Naive thymus-derived CD8-positive, alpha-beta T cell (primary cell): ENCODE measurements around the gene LRRC25. TPM values are rescaled to one million over a fixed set of nuclear protein-coding genes. Genes with fewer than 3 reads are reported as not detected.
A peak's percentile ranks its signal among the peaks of the same experiment; 100 is the strongest.

Source experiments
- ATAC-seq, 2 donors: fragments of 150-1000 bp; cut with Tn5 transposase in 1 of 2; sonication (Bioruptor Pico), chemical (Tn5 transposase) in 1 of 2; 1 replicate in 1 of 2; 2 replicates in 1 of 2; pipeline ENCODE4 v1.10.0; 2021; ENCODE audit warnings: mild to moderate bottlenecking in 2 of 2, moderate library complexity in 2 of 2
- POLR2A ChIA-PET: fragments of 350-600 bp; sonication (Branson Sonifier 250); formaldehyde crosslinking; loops from one replicate; lab custom pipeline; 2021; ENCODE audit warnings: antibody characterized with exemption; lab: Charles Lee
- DNase-seq, 10 donors: peaks; one replicate each; pipeline versions ENCODE4 v3.0.0 to v3.0.0-alpha.2; 2020 to 2022
- H3K27ac Mint-ChIP-seq, 10 donors: one replicate each; pipeline ENCODE4 v1.8.0; 2020 to 2022; ENCODE audit warnings: mild to moderate bottlenecking in 10 of 10, mixed read lengths in 10 of 10, moderate library complexity in 4 of 10, inconsistent platforms in 1 of 10
- H3K27me3 Mint-ChIP-seq, 5 donors: one replicate each; pipeline ENCODE4 v1.8.0; 2021 to 2022; ENCODE audit warnings: mixed read lengths in 5 of 5
- H3K36me3 Mint-ChIP-seq, 3 donors: one replicate each; pipeline ENCODE4 v1.8.0; 2020 to 2022; ENCODE audit warnings: mixed read lengths in 3 of 3, mild to moderate bottlenecking in 2 of 3, inconsistent platforms in 1 of 3
- H3K4me1 Mint-ChIP-seq, 4 donors: one replicate each; pipeline ENCODE4 v1.8.0; 2021 to 2022; ENCODE audit warnings: mixed read lengths in 4 of 4
- H3K4me3 Mint-ChIP-seq, 10 donors: one replicate each; pipeline ENCODE4 v1.8.0; 2020 to 2022; ENCODE audit warnings: mild to moderate bottlenecking in 10 of 10, mixed read lengths in 10 of 10, moderate library complexity in 6 of 10, inconsistent platforms in 1 of 10
- H3K9me3 Mint-ChIP-seq, 9 donors: one replicate each; pipeline ENCODE4 v1.8.0; 2020 to 2022; ENCODE audit warnings: mixed read lengths in 9 of 9, mild to moderate bottlenecking in 3 of 9, inconsistent platforms in 1 of 9, moderate library complexity in 1 of 9
- polyA plus RNA-seq, 3 donors: library from polyadenylated mRNA; unstranded; fragments of 300-500 nt; fragmentation: Illumina TruSeq; gene quantifications; one replicate each; pipeline ENCODE4 v1.2.3, GENCODE V29; 2021
- total RNA-seq, 8 experiments: library from RNA in 2 of 8; stranded (reverse) in 2 of 8; gene quantifications; one replicate each; pipeline ENCODE4 v1.2.3 and lab custom pipeline; 2021 to 2026

The LRRC25 gene
- total and polyA plus RNA-seq, 5 experiments from 2014 or later = 0.13 to 0.39 (median 0.21) TPM; not detected in 1

DNA sequence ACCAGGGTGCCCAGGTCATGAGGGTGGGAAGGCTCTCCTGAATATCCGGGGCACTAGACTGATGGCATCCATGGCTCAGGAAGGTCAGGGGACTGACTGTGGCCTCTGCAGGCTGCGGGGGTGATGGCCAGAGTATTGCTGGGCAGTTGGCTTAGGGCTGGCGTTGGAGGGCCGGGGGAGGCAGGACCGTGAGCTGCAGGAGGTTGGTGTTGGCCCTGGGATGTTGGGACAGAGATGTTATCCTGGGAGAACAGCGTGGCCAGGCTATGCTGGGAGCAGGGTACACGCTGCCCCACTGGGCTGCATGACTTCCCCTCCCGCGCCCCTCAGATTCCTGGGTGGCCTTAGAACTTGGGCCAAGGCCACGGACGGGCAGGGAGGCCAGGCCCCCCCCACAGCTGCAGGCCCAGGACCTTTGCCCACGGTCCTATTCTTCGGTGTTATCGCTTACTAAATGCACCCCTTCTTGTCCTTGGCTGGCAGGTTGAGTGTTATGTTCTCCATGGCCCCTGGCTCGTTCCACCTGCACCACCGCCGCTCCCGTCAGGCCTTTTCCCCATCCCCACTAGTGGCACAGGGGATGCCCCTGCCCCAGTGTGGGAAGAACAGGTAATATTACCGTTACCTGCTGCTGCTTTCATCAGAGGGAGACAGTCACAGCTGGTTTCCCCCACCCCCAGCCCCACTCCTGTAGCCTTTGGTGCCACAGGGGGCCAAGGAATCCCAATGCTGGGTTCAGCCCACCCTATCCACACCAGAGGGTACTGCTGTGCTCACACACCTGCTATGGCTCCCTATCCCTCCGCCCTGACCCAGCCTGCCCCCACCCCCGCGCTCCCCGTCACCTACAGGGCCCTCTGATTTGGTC is 43.7 kb upstream of the LRRC25 start:
- ATAC-seq (no peak), DNase-seq (no peak)
- H3K4me1 Mint-ChIP-seq = peaks cover 12 to 43% (median 36%) of the 10 kb centered on the region in 4 donors
- peak overlapping the region in 2 of 10 donors; percentile 37 to 51 for H3K4me3 Mint-ChIP-seq
- peaks cover 0 to 18% (median 0%) of the 10 kb centered on the region in 3 donors for H3K36me3 Mint-ChIP-seq
- no peaks in the 10 kb centered on the region for H3K27me3 Mint-ChIP-seq
- POLR2A ChIA-PET = interaction anchor here (0.6 to 1.4 kb wide), 2 partner anchors 22 to 613 kb away, joined by 3 to 5 read pairs; partner anchors contain the start of gene SSBP4
- peak overlapping the region in 9 of 10 donors; percentile 17 to 82 (median 65) for H3K27ac Mint-ChIP-seq
- peaks cover 0 to 2% (median 0%) of the 10 kb centered on the region in 9 donors for H3K9me3 Mint-ChIP-seq

GRCh38 chr19:18440415-18440877 is 43.0 kb upstream of the LRRC25 start:
- Mint-ChIP-seq H3K4me1 (peaks cover 12 to 49% (median 40%) of the 10 kb centered on the region in 4 donors), H3K27me3 (no peaks in the 10 kb centered on the region), H3K4me3 (peak overlapping the region in 1 of 10 donors; percentile 38), H3K9me3 (peaks cover 0 to 2% (median 0%) of the 10 kb centered on the region in 9 donors), H3K27ac (peak overlapping the region in 8 of 10 donors; percentile 7 to 82 (median 36)), H3K36me3 (peaks cover 0 to 15% (median 0%) of the 10 kb centered on the region in 3 donors)
- POLR2A ChIA-PET = interaction anchor here (0.6 to 1.4 kb wide), 2 partner anchors 21 to 613 kb away, joined by 3 to 5 read pairs; partner anchors contain the start of gene SSBP4
- DNase-seq (no peak), ATAC-seq (no peak)

GRCh38 chr19:18439910-18440237 is 42.5 kb upstream of the LRRC25 start:
- ATAC-seq = no peak
- Mint-ChIP-seq H3K27me3 (no peaks in the 10 kb centered on the region), H3K9me3 (peaks cover 0 to 2% (median 0%) of the 10 kb centered on the region in 9 donors), H3K36me3 (peaks cover 0 to 12% (median 0%) of the 10 kb centered on the region in 3 donors), H3K27ac (peak overlapping the region in 6 of 10 donors; percentile 54 to 69 (median 60)), H3K4me3 (peak overlapping the region in 3 of 10 donors; percentile 10 to 74 (median 43)), H3K4me1 (peaks cover 12 to 49% (median 41%) of the 10 kb centered on the region in 4 donors)
- POLR2A ChIA-PET = interaction anchor here (1.7 kb wide), 1 partner anchor 21 kb away, joined by 7 read pairs; the partner anchor contains the start of gene SSBP4
- no peak for DNase-seq

GRCh38 chr19:18439025-18439909 is 41.8 kb upstream of the LRRC25 start:
- Mint-ChIP-seq H3K4me1 (peaks cover 12 to 55% (median 45%) of the 10 kb centered on the region in 4 donors), H3K36me3 (peaks cover 0 to 8% (median 0%) of the 10 kb centered on the region in 3 donors), H3K4me3 (peak overlapping the region in 9 of 10 donors; percentile 8 to 76 (median 50))

GRCh38 chr19:18438331-18439024 is 41.1 kb upstream of the LRRC25 start:
- POLR2A ChIA-PET = interaction anchor here (0.6 to 1.7 kb wide), 7 partner anchors 13 to 261 kb away, joined by 3 to 7 read pairs (median 4); partner anchors contain the start of genes REX1BD and SSBP4
- peaks cover 0 to 2% (median 0%) of the 10 kb centered on the region in 9 donors for H3K9me3 Mint-ChIP-seq
- H3K27ac Mint-ChIP-seq = peak overlapping the region in 6 of 10 donors; percentile 10 to 74 (median 45)
- H3K36me3 Mint-ChIP-seq = peaks cover 0 to 4% (median 0%) of the 10 kb centered on the region in 3 donors
- H3K4me3 Mint-ChIP-seq = peak overlapping the region in 7 of 10 donors; percentile 29 to 74 (median 51)
- no peak for DNase-seq
- no peak for ATAC-seq
- H3K27me3 Mint-ChIP-seq = no peaks in the 10 kb centered on the region
- H3K4me1 Mint-ChIP-seq = peaks cover 15 to 59% (median 46%) of the 10 kb centered on the region in 4 donors

More at GRCh38 chr19:18439025-18439909, 41.8 kb upstream of the LRRC25 start:
- DNase-seq (no peak), ATAC-seq (no peak)
- Mint-ChIP-seq H3K9me3 (peaks cover 0 to 2% (median 0%) of the 10 kb centered on the region in 9 donors), H3K27ac (peak overlapping the region in 9 of 10 donors; percentile 8 to 72 (median 50)), H3K27me3 (no peaks in the 10 kb centered on the region)
- POLR2A ChIA-PET = interaction anchor here (0.6 to 1.7 kb wide), 7 partner anchors 12 to 261 kb away, joined by 3 to 7 read pairs (median 4); partner anchors contain the start of genes REX1BD and SSBP4

DNA sequence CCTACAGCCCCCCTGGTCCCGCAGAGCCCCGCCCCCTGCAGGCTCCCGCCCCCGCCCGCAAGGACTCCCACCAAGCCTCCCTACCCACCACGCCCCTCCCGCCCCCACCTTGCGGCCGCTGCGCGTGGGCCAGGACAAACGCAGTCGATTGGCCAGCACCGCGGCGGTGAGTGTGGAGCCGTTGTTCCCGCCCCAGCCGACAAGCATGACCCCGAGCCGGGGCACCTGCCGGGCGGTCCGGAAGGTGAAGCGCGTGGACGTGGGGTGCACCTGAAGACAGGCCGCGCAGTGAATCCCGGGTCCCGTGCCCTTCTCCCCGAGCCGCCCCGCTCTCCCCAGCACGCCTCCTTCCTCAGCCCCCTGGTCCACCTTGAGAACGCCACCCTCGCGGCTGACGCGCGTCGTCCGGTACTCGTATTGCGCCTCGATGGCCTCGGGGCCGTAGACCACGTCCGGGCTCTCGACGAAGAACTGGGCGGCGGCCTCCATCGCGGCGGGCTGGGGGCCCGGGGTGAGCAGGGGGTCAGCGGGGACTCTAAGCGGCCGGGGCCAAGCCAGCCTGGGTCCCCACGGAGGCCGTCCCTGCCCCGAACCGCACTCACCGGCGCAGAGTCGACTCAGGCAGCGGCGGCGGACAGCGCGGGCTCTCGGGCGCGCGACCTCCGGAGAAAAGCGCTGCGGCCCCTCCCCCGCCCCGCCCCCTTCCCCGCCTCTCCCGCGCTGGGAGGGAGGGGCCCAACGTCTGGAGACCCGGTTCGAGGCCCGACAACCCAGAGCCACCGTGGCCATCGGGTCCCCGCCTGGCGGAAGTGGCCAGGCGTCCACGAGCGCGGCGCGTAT is 40.3 kb upstream of the LRRC25 start, which contains the start of gene ISYNA1:
Gene ISYNA1 (minus strand): TSS at position 643 of the 840 bp plus-strand sequence. CDS start 154 bp downstream, at position 489.
- peaks cover 16 to 58% (median 43%) of the 10 kb centered on the region in 4 donors for H3K4me1 Mint-ChIP-seq
- peaks cover 0 to 2% (median 0%) of the 10 kb centered on the region in 9 donors for H3K9me3 Mint-ChIP-seq
- ATAC-seq = peak; percentile 32 to 37
- DNase-seq = peak; percentile 34 to 87 (median 56)
- H3K27me3 Mint-ChIP-seq = no peaks in the 10 kb centered on the region
- peaks cover 0 to under 1% (median 0%) of the 10 kb centered on the region in 3 donors for H3K36me3 Mint-ChIP-seq
- POLR2A ChIA-PET = interaction anchor here (0.6 to 1.1 kb wide), 9 partner anchors 9 to 262 kb away, joined by 3 to 7 read pairs (median 4); partner anchors contain the start of genes ELL, JUND and SSBP4
- peak within 1 kb of the TSS in 9 of 10 donors; percentile 37 to 89 (median 88) for H3K27ac Mint-ChIP-seq
- peak within 1 kb of the TSS; percentile 74 to 89 (median 82) for H3K4me3 Mint-ChIP-seq

- H3K27ac Mint-ChIP-seq = peak overlapping the region in 7 of 10 donors; percentile 69 to 89 (median 88)
- DNase-seq = peak; percentile 77 to 95 (median 88)
- H3K27me3 Mint-ChIP-seq = no peaks in the 10 kb centered on the region
- no peaks in the 10 kb centered on the region for H3K9me3 Mint-ChIP-seq
- H3K36me3 Mint-ChIP-seq = no peaks in the 10 kb centered on the region
- peak; percentile 74 to 78 for ATAC-seq
- POLR2A ChIA-PET = interaction anchor here (0.7 to 1.1 kb wide), 8 partner anchors 8 to 155 kb away, joined by 3 to 7 read pairs (median 4); partner anchors contain the start of genes ELL, JUND and SSBP4
- peaks cover 9 to 51% (median 42%) of the 10 kb centered on the region in 4 donors for H3K4me1 Mint-ChIP-seq
- H3K4me3 Mint-ChIP-seq = peak overlapping the region; percentile 74 to 89 (median 82)
Measured at GRCh38 chr19:18436671-18437490, 39.5 kb upstream of the LRRC25 start.

DNA sequence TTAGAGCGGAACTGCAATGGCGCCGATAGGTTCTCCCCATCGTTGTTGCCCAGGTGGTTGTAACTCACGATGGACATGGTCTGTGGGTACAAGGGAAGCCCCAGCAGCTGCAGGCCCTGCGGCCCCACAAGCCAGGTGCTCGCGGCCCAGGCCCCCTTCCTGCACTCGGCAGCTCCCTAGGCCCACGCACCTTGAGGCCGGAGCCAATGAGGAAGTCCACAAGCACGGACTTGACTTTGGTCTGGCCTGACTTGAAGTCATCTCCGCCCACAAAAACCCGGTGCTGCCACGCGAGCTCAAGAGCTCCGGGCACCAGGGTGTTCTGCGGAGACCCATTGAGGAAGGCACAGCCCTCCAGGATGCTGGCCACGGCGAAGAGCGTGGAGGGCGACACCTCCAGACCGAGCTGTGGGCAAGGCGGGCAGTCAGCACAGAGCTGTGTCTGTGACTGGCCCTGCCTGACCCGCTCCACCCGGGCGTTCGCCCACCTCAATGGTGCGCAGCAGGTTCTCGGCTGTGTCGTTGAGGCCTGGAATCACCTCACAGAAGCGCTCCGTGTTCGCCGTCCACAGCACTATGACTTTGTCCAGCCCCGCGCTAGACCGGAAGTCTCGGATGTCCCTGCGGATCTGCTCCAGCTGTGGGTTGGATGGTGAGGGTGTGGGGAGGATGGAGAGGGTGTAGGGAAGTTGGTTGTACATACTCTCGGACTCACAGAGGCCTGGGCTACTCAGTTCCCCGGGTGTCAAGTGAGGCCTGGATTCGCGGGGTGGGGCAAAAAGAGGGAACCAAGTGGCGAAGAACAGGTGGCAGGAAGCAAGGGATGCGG is 38.6 kb upstream of the LRRC25 start:
- H3K27me3 Mint-ChIP-seq = no peaks in the 10 kb centered on the region
- H3K4me3 Mint-ChIP-seq = peak overlapping the region; percentile 65 to 87 (median 74)
- H3K36me3 Mint-ChIP-seq = no peaks in the 10 kb centered on the region
- ATAC-seq = no peak
- POLR2A ChIA-PET = interaction anchor here (0.7 to 1.9 kb wide), 4 partner anchors 17 to 155 kb away, joined by 3 to 7 read pairs (median 4); partner anchors contain the start of genes JUND and SSBP4
- H3K27ac Mint-ChIP-seq = peak overlapping the region in 6 of 10 donors; percentile 25 to 86 (median 72)
- no peak for DNase-seq
- H3K4me1 Mint-ChIP-seq = peaks cover 9 to 43% (median 36%) of the 10 kb centered on the region in 4 donors
- H3K9me3 Mint-ChIP-seq = no peaks in the 10 kb centered on the region
